Activated T-helper 1 cell treated with Interleukin-2 at 50 U/mL for 16 hours (primary cell): ENCODE measurements around the gene CHRNG.

ENCODE experiments used
- DNase-seq: peaks from one replicate; pipeline ENCODE4 v3.0.0-alpha.2; 2020; ENCODE audit warnings: low read depth

The CHRNG gene

GRCh38 chr2:232505856-232506255 lies 33.6 kb upstream of the CHRNG start:
- DNase-seq: no peak

- no peak for DNase-seq
Measured at GRCh38 chr2:232506709-232507108, 32.8 kb upstream of the CHRNG start.

GRCh38 chr2:232508251-232508650 lies 31.2 kb upstream of the CHRNG start:
- DNase-seq: no peak

GRCh38 chr2:232511336-232511890 lies 28.1 kb upstream of the CHRNG start:
- no peak for DNase-seq

GRCh38 chr2:232512602-232513001 lies 26.9 kb upstream of the CHRNG start:
- no peak for DNase-seq

GRCh38 chr2:232513353-232513752 lies 26.1 kb upstream of the CHRNG start:
- DNase-seq: no peak

- DNase-seq: no peak
Measured at GRCh38 chr2:232515639-232516038, 23.9 kb upstream of the CHRNG start.

GRCh38 chr2:232516551-232516950 lies 22.9 kb upstream of the CHRNG start:
- no peak for DNase-seq

GRCh38 chr2:232518844-232519243 lies 20.6 kb upstream of the CHRNG start:
- no peak for DNase-seq

GRCh38 chr2:232519581-232520438 lies 19.7 kb upstream of the CHRNG start, which contains the start of gene PRSS56:
Gene PRSS56, plus strand, starts transcription at chr2:232520388. Its CDS starts 211 bp downstream, at chr2:232520599.
- no peak for DNase-seq

GRCh38 chr2:232520489-232520888 lies 19.0 kb upstream of the CHRNG start:
- DNase-seq: no peak

- DNase-seq: no peak
Measured at GRCh38 chr2:232521098-232521497, 18.4 kb upstream of the CHRNG start.

GRCh38 chr2:232521959-232522622 lies 17.4 kb upstream of the CHRNG start:
- DNase-seq: peak; percentile 41

GRCh38 chr2:232522623-232523401 lies 16.7 kb upstream of the CHRNG start:
- DNase-seq: no peak

- no peak for DNase-seq
Measured at GRCh38 chr2:232523402-232523681, 16.1 kb upstream of the CHRNG start.

GRCh38 chr2:232523682-232524597 lies 15.6 kb upstream of the CHRNG start:
- DNase-seq: no peak

- no peak for DNase-seq
Measured at GRCh38 chr2:232524771-232525170, 14.7 kb upstream of the CHRNG start.

GRCh38 chr2:232525199-232525598 lies 14.3 kb upstream of the CHRNG start:
- DNase-seq: no peak

- DNase-seq: no peak
Measured at GRCh38 chr2:232525791-232526371, 13.6 kb upstream of the CHRNG start, which contains the start of gene CHRND. Gene CHRND, plus strand, starts transcription at chr2:232526160. Its CDS starts 56 bp downstream, at chr2:232526216.

GRCh38 chr2:232526372-232526941 lies 13.0 kb upstream of the CHRNG start:
- no peak for DNase-seq
